Liver (tissue), 9 donors: Measurements from ENCODE around the gene UBE2QL1. TPM values are rescaled to one million over a fixed set of nuclear protein-coding genes. Genes with fewer than 3 reads are reported as not detected.

Experiments
- DNase-seq: peaks from one replicate; pipeline ENCODE4 v3.0.0-alpha.2; 2017; ENCODE audit warnings: low spot score
- H3K27ac ChIP-seq, 2 donors: one replicate each; pipeline ENCODE4 v1.7.0; 2013; ENCODE audit warnings: inconsistent platforms in 2 of 2, low read length in 2 of 2, control low read depth in 1 of 2, low read depth in 1 of 2, mild to moderate bottlenecking in 1 of 2
- H3K27me3 ChIP-seq, 4 donors: one replicate each; pipeline versions ENCODE4 v1.6.1 to v1.7.0; 2013; ENCODE audit warnings: low read length in 3 of 4, inconsistent platforms in 1 of 4, mild to moderate bottlenecking in 1 of 4, moderate library complexity in 1 of 4; ENCODE audit not compliant: control insufficient read depth in 4 of 4, insufficient read depth in 4 of 4
- H3K36me3 ChIP-seq, 4 donors: one replicate each; pipeline versions ENCODE4 v1.6.1 to v1.7.0; 2013; ENCODE audit warnings: low read length in 3 of 4, mild to moderate bottlenecking in 3 of 4, low read depth in 1 of 4, moderate library complexity in 1 of 4; ENCODE audit not compliant: control insufficient read depth in 4 of 4, insufficient read depth in 3 of 4
- H3K4me1 ChIP-seq, 4 donors: one replicate each; pipeline versions ENCODE4 v1.6.1 to v1.7.0; 2013; ENCODE audit warnings: low read length in 3 of 4, mild to moderate bottlenecking in 3 of 4, moderate library complexity in 1 of 4; ENCODE audit not compliant: control insufficient read depth in 4 of 4, insufficient read depth in 4 of 4
- H3K4me3 ChIP-seq, 3 donors: one replicate each; pipeline versions ENCODE4 v1.6.1 to v1.7.0; 2013; ENCODE audit warnings: low read length in 3 of 3, control low read depth in 1 of 3, low read depth in 1 of 3, mild to moderate bottlenecking in 1 of 3
- H3K9ac ChIP-seq, 2 donors: one replicate each; pipeline ENCODE4 v1.7.0; 2013; ENCODE audit warnings: low read length in 2 of 2, mild to moderate bottlenecking in 2 of 2, moderate library complexity in 2 of 2, control low read depth in 1 of 2, low read depth in 1 of 2
- H3K9me3 ChIP-seq, 4 donors: one replicate each; pipeline versions ENCODE4 v1.6.1 to v1.7.0; 2013; ENCODE audit warnings: low read length in 3 of 4; ENCODE audit not compliant: control insufficient read depth in 4 of 4
- ATF3 ChIP-seq: IDR thresholded peaks from 2 replicates; pipeline ENCODE4 v1.6.1; 2016; ENCODE audit warnings: antibody characterized with exemption
- CTCF ChIP-seq: fragments of 150-350 bp; IDR thresholded peaks from 2 replicates; pipeline ENCODE4 v1.5.1; 2017; ENCODE audit warnings: improper control_type of control experiment, low read depth, low read length; ENCODE audit not compliant: missing input control
- EGR1 ChIP-seq, 2 donors: IDR thresholded peaks; 2 replicates each; pipeline ENCODE4 v1.6.1; 2016 to 2018; ENCODE audit warnings: antibody characterized with exemption in 2 of 2, low read depth in 2 of 2
- FOXA1 ChIP-seq: IDR thresholded peaks from 2 replicates; pipeline ENCODE4 v1.6.1; 2016; ENCODE audit warnings: antibody characterized with exemption
- FOXA2 ChIP-seq: IDR thresholded peaks from 2 replicates; pipeline ENCODE4 v1.6.1; 2016; ENCODE audit warnings: antibody characterized with exemption
- GABPA ChIP-seq, 2 donors: IDR thresholded peaks in 1 of 2; conservative IDR thresholded peaks in 1 of 2; 2 replicates each; pipeline ENCODE4 v1.6.1; 2016; ENCODE audit warnings: antibody characterized with exemption in 2 of 2, mild to moderate bottlenecking in 1 of 2, moderate library complexity in 1 of 2
- HNF4A ChIP-seq, 2 donors: conservative IDR thresholded peaks; 2 replicates each; pipeline ENCODE4 v1.6.1; 2016; ENCODE audit warnings: antibody characterized with exemption in 2 of 2, mild to moderate bottlenecking in 2 of 2
- HNF4G ChIP-seq: IDR thresholded peaks from 2 replicates; pipeline ENCODE4 v1.6.1; 2016; ENCODE audit warnings: antibody characterized with exemption
- JUND ChIP-seq, 2 donors: IDR thresholded peaks; 2 replicates each; pipeline ENCODE4 v1.6.1; 2016; ENCODE audit warnings: antibody characterized with exemption in 2 of 2
- MAX ChIP-seq: IDR thresholded peaks from 2 replicates; pipeline ENCODE4 v1.6.1; 2016; ENCODE audit warnings: antibody characterized with exemption
- NR2F2 ChIP-seq: IDR thresholded peaks from 2 replicates; pipeline ENCODE4 v1.6.1; 2016; ENCODE audit warnings: antibody characterized with exemption
- RAD21 ChIP-seq, 2 donors: IDR thresholded peaks; 2 replicates each; pipeline ENCODE4 v1.6.1; 2016; ENCODE audit warnings: antibody characterized with exemption in 2 of 2, mild to moderate bottlenecking in 2 of 2
- REST ChIP-seq: IDR thresholded peaks from 2 replicates; pipeline ENCODE4 v1.6.1; 2016; ENCODE audit warnings: antibody characterized with exemption, mild to moderate bottlenecking
- SP1 ChIP-seq: IDR thresholded peaks from 2 replicates; pipeline ENCODE4 v1.6.1; 2018; ENCODE audit warnings: antibody characterized with exemption, mild to moderate bottlenecking
- TAF1 ChIP-seq: conservative IDR thresholded peaks from 2 replicates; pipeline ENCODE4 v1.6.1; 2016; ENCODE audit warnings: antibody characterized with exemption, mild to moderate bottlenecking
- YY1 ChIP-seq: IDR thresholded peaks from 2 replicates; pipeline ENCODE4 v1.6.1; 2016; ENCODE audit warnings: antibody characterized with exemption, mild to moderate bottlenecking
- ZBTB33 ChIP-seq: IDR thresholded peaks from 2 replicates; pipeline ENCODE4 v1.6.1; 2016; ENCODE audit warnings: antibody characterized with exemption
- WGBS: extraction: QIAGEN DNeasy Blood & Tissue Kit; methylation state at CpG from one replicate; pipeline ENCODE4 v1.1.7; 2013; 5-methylcytosine and 5-hydroxymethylcytosine counted together
- polyA plus RNA-seq, 2 donors: library from polyadenylated mRNA; stranded (reverse) in 1 of 2; unstranded in 1 of 2; fragments of 200-250 nt in 1 of 2; fragments of >200 nt in 1 of 2; fragmentation: Nextera tagmentation in 1 of 2; extraction: Ambion mirVana in 1 of 2; gene quantifications; one replicate each; pipeline versions ENCODE4 v1.2.1 to v1.2.3, GENCODE V29; 2013 to 2015
- total RNA-seq, 2 donors: library from RNA; depleted of rRNA; stranded (reverse); fragments of >200 nt; gene quantifications; one replicate each; pipeline ENCODE4 v1.2.3, GENCODE V29; 2014
- donor health status: healthy.
- donor health status: healthy.
- donor health status: healthy.
- donor health status: healthy.
- donor health status: healthy.

The UBE2QL1 gene
- total and polyA plus RNA-seq, 4 donors = 0.09 to 1.9 (median 0.36) TPM

- Histone ChIP-seq H3K9me3 (no peaks in the 10 kb centered on the region), H3K36me3 (no peaks in the 10 kb centered on the region), H3K4me3 (no peak overlapping the region), H3K27me3 (no peaks in the 10 kb centered on the region), H3K27ac (no peak overlapping the region), H3K4me1 (peaks cover 3 to 19% (median 8%) of the 10 kb centered on the region in 4 donors), H3K9ac (no peak overlapping the region)
- 72% methylated on average over 4 of the region's 4 CpGs for WGBS
- TF ChIP-seq HNF4A (conservative IDR thresholded peaks at IDR 0.05) (no peak), RAD21 (IDR thresholded peaks at IDR 0.05) (no peak), SP1 (no peak), HNF4G (no peak), MAX (no peak), FOXA1 (no peak), JUND (IDR thresholded peaks at IDR 0.05) (no peak), EGR1 (IDR thresholded peaks at IDR 0.05; ENCODE audit: low read depth in 2 of 2) (no peak), TAF1 (no peak), FOXA2 (no peak), ATF3 (no peak), NR2F2 (no peak), GABPA (IDR thresholded peaks at IDR 0.05 in 1 of 2, conservative IDR thresholded peaks at IDR 0.05 in 1 of 2) (no peak), ZBTB33 (no peak)
- no peak for DNase-seq
Observed at GRCh38 chr5:6516823-6517222, 68.2 kb downstream of the UBE2QL1 start.

- no peak overlapping the region for H3K4me3 ChIP-seq
- TF ChIP-seq HNF4A (conservative IDR thresholded peaks at IDR 0.05) = no peak
- no peak for TF ChIP-seq FOXA2
- TF ChIP-seq FOXA1 = no peak
- TF ChIP-seq ZBTB33 = no peak
- TF ChIP-seq REST = no peak
- TF ChIP-seq EGR1 (IDR thresholded peaks at IDR 0.05; ENCODE audit: low read depth in 2 of 2) = no peak
- TF ChIP-seq CTCF = no peak
- no peak for TF ChIP-seq YY1
- no peak for TF ChIP-seq GABPA (IDR thresholded peaks at IDR 0.05 in 1 of 2, conservative IDR thresholded peaks at IDR 0.05 in 1 of 2)
- no peak for TF ChIP-seq JUND (IDR thresholded peaks at IDR 0.05)
- TF ChIP-seq RAD21 (IDR thresholded peaks at IDR 0.05) = no peak
- 85% methylated on average over 6 of the region's 6 CpGs for WGBS
- no peak for DNase-seq
- no peak overlapping the region for H3K9ac ChIP-seq
- no peaks in the 10 kb centered on the region for H3K27me3 ChIP-seq
- peaks cover 3 to 20% (median 8%) of the 10 kb centered on the region in 4 donors for H3K4me1 ChIP-seq
- no peaks in the 10 kb centered on the region for H3K9me3 ChIP-seq
- no peak overlapping the region for H3K27ac ChIP-seq
- no peaks in the 10 kb centered on the region for H3K36me3 ChIP-seq
Observed at GRCh38 chr5:6517510-6517909, 68.9 kb downstream of the UBE2QL1 start.
